Measurements from ENCODE around the gene PLPP3. TPM values are rescaled to one million over a fixed set of nuclear protein-coding genes. Genes with fewer than 3 reads are reported as not detected.

Gene PLPP3
- total and polyA plus RNA-seq, 2 experiments from 2014 or later, result 41.9 to 61.9 TPM

- Mint-ChIP-seq H3K4me3 (no peak overlapping the region), H3K9me3 (no peaks in the 10 kb centered on the region; the same call in 2 of the 3 replicates), H3K4me1 (peaks cover 41% of the 10 kb centered on the region), H3K27me3 (ENCODE audit: insufficient read depth, low read depth, poor library complexity) (peaks cover 2% of the 10 kb centered on the region), H3K36me3 (ENCODE audit: low read depth) (peaks cover 38% of the 10 kb centered on the region), H3K27ac (no peak overlapping the region)
- peaks cover 35% of the 10 kb centered on the region for H3K4me1 ChIP-seq (ENCODE audit: insufficient read depth)
- peaks cover 44% of the 10 kb centered on the region for H3K79me2 ChIP-seq (replicated peaks; ENCODE audit: insufficient read depth)
- peaks cover 15% of the 10 kb centered on the region; the same call in 1 of the 2 replicates for H4K20me1 ChIP-seq (replicated peaks; ENCODE audit: insufficient read depth)
- ATAC-seq, result no peak
- no peak overlapping the region for H3K4me2 ChIP-seq
- peak overlapping the region; percentile 26; the same call in 1 of the 2 replicates for H3K27ac ChIP-seq (ENCODE audit: low read depth)
- H3K36me3 ChIP-seq (ENCODE audit: insufficient read depth), result peaks cover 20% of the 10 kb centered on the region
- H3K9me2 ChIP-seq (ENCODE audit: insufficient read depth), result no peaks in the 10 kb centered on the region
- H2AFZ ChIP-seq, result no peak overlapping the region
- no peaks in the 10 kb centered on the region for H3K27me3 ChIP-seq (ENCODE audit: insufficient read depth)
- TF ChIP-seq ZNF462 (CRISPR knock-in tag; IDR thresholded peaks at IDR 0.05) (no peak), POLR2AphosphoS5 (IDR thresholded peaks at IDR 0.05; ENCODE audit: low read depth) (no peak), ZNF331 (CRISPR knock-in tag; IDR thresholded peaks at IDR 0.05; ENCODE audit: low read depth) (no peak), ZNF114 (CRISPR knock-in tag; IDR thresholded peaks at IDR 0.05) (no peak), STAT1 (IDR thresholded peaks at IDR 0.05; ENCODE audit: unreplicated experiment) (no peak), JUNB (IDR thresholded peaks at IDR 0.05; ENCODE audit: unreplicated experiment) (no peak), REST (IDR thresholded peaks at IDR 0.05; ENCODE audit: unreplicated experiment) (no peak), CREB1 (CRISPR knock-in tag; IDR thresholded peaks at IDR 0.05; ENCODE audit: low read depth) (no peak), NANOG (IDR thresholded peaks at IDR 0.05; ENCODE audit: borderline replicate concordance) (no peak), ETS1 (IDR thresholded peaks at IDR 0.05) (no peak), CTCF (conservative IDR thresholded peaks at IDR 0.05; ENCODE audit: low read depth in 2 of 2) (no peak), EZH2 (IDR thresholded peaks at IDR 0.05; ENCODE audit: low read depth, unreplicated experiment) (no peak), EZH2phosphoT487 (IDR thresholded peaks at IDR 0.05; ENCODE audit: unreplicated experiment) (no peak)
- no peak for DNase-seq (ENCODE audit: low spot score)
- no peak overlapping the region for H3K4me3 ChIP-seq
- 0 out of 2 replicates have a peak, but pooled peaks cover 11% of the 10 kb centered on the region for H3F3A ChIP-seq (replicated peaks; ENCODE audit: low read depth)
Observed at GRCh38 chr1:56495538-56495937, 83.8 kb downstream of the PLPP3 start.
